Measurements from ENCODE around the gene FAM193A.
"Not testable (repeated sequence)": the region's sequence is repeated elsewhere in the genome, so short reads cannot be mapped to it uniquely, and the experiment has no call there.

Gene FAM193A

DNA sequence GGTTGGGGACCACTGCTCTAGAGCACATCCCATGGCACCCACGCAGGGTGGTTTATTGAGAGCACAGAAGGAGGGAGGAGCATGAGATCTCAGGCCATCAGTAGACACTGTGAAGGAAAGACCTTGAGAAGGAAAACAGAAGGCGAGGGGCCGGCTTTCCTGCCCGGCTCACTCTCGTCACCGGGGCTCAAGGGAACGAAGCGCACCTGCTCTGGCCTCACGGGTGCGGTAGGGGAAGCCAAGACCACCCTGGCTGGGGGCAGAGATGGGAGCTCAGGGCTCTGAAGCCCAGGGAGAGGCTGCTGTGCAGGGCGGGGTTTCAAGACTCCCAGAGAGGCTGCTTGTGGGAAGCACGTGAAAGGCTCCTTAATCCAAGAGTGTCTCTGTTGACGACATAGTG lies 113.8 kb downstream of the FAM193A start:
- no peak for DNase-seq (ENCODE audit: low read depth)

- no peak for DNase-seq (ENCODE audit: low read depth)
These were observed 115.1 kb downstream of the FAM193A start for GRCh38 chr4:2651546-2651945.

GRCh38 chr4:2651998-2652397 lies 115.6 kb downstream of the FAM193A start:
- no peak for DNase-seq (ENCODE audit: low read depth)

DNA sequence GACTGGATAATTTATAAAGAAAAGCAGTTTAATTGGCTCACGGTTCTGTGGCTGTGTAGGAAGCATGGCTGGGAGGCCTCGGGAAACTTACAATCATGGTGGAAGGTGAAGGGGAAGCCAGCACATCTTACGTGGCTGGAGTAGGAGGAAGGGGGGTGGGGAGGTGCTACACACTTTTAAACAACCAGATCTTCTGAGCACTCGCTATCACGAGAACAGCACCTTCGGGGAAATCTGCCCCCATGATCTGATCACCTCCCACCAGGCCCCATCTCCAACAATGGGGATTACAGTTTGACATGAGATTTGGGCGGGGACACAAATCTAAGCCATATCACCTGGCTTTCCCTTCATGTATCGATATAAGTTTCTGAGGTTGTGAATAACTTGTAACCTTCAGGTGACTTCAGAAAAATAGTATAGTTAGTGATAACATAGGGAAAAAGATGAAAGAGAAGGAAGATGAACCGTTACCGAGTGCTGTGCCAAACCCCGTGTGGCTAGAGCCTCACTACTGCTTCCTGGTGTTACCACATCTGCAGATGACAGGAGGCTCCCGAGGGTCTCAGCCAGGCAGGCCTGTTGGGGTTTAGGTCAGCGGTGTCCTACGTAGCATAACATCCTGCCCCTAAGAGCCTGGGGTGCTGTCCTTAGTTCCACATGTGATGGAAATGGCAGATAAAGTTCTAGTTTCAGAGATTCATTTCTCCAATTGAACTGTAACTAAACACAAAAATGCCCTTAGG lies 116.1 kb downstream of the FAM193A start:
- no peak for DNase-seq (ENCODE audit: low read depth)

DNA sequence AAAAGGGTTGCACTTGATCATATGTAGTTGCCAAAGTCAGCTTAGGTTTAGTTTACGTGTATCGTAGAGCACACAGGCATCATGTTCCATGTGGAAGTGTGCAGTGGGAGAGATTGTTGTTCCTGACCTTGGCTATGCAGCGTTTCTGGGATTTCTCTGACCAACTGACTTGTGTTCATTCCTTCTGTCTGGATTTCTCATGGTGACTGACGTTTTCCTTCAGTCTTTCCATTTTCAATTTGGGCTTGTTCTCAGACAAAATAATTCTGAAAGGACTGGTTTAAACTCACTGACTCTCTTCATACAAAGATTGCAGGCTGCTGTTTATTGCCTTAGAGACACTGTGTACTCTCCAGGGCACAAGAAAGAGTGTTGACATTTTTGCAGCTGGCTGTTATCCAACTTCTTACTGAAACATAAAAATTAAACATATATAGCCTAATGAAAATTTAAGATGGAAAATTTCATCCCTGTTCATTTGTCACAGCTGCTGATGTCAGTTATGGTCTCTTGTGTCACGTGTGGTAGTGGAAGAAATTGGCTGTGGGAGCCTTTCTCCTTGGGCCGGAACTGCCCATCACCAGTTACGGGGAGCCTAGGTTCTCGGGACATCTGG lies 124.3 kb downstream of the FAM193A start:
- DNase-seq (ENCODE audit: low read depth): no peak

DNA sequence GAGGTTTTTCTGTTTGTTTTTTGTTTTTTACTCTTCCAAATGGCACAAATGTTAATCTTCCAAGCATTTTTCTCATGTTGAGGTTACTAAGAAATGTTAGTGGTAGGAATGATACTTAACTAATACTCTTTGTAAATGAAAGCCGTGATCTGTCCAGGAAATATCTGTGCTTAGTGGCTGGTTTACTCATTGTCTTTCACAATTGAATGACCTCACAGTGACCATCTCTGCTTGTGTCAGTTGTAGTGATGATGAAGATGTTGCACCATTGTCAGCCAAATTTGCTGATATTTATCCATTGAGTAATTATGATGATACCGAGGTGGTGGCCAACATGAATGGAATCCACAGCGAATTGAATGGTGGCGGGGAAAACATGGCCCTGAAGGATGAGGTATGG lies 126.2 kb downstream of the FAM193A start:
- no peak for DNase-seq (ENCODE audit: low read depth)

DNA sequence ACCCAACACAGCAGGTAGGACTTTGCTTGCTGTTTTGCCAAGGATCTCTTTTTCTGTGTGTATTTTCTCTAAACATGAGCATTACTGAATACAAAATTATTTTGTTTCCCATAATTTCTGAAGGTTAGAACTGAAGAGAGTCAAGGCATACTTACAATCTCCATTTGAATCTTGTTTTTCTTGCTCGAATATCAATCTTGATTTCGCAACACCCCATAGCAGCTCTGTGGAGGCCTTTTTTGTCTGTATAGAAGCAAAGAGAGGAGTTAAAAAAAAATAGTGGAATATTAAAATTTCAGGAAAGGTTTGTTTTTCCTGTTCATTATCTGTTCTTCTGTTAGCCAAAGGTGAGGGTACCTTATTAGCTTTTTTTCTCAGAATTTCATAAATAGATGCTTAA lies 126.8 kb downstream of the FAM193A start:
- no peak for DNase-seq (ENCODE audit: low read depth)

DNA sequence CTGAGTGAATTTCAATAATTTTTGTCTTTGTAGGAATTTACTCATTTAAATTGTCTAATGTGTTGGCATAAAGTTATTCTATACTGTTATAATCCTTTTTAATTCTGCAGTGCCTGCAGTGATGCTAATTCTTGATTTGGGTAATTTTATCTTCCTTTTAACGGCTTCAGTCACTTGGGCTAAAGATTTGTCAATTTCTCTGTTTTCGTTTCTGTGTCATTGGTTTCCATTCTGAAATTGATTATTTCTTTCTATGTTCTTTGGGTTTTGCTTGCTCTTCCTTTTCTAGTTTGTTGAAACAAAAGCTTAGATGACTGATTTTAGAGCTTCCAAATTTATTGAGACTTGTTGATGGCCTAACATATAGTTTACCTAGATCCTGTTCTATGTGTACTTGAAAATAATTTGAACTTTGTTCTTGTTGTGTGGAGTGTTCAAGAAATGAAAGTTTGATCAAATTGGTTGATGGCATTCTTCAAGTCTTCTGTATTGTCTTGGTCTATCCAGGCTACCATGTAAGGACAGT lies 130.3 kb downstream of the FAM193A start:
- DNase-seq (ENCODE audit: low read depth): no peak

DNA sequence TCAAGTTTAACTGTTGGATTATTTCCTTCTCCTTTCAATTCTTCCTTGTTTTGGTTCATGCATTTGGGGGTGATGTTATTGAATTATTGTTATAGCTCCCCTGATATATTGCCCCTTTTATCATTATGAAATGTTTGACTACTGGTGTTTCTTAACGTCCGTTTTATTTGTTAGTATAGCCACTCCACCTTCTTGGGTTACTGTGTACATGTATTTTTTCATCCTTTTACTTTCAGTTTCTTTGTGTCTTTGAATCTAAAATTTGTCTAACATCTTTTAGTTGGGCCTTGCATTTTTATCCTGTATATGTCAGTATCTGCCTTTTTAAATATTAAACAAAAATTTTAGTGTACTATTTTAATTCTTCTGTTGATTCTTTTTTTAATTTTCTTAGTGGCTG lies 131.0 kb downstream of the FAM193A start:
- no peak for DNase-seq (ENCODE audit: low read depth)

DNA sequence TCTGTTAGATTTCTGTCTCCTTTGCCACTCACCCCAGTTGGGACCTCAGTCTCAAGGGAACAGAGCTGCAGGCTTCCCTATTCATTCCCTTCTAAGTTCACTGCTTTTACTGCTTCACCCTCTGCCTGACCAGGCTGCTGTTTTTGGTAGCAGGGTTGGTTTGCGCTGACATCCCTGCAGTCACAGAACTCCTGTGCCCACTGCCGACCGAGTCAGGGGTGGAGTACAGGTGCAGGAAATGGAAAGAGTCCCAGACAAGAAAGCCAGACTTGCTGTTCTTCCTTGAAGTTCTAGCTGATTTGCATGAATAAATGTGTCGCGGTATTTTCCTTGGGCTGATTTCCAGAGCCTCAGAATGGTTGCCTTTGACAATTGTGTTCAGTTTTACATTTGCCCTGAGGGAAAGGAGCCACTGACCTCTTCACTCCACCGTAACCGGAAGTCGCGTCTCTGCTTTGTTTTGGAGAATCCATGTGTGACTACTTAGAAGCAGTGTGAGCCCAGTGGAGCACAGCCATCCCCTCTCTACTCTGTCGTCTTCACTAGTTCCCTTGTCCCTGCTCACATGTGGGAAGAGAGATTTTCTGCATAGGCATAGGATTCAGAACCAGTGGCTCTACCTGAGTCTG lies 134.9 kb downstream of the FAM193A start:
- no peak for DNase-seq (ENCODE audit: low read depth)

- no peak for DNase-seq (ENCODE audit: low read depth)
These were observed 135.6 kb downstream of the FAM193A start for GRCh38 chr4:2672082-2672481.

DNA sequence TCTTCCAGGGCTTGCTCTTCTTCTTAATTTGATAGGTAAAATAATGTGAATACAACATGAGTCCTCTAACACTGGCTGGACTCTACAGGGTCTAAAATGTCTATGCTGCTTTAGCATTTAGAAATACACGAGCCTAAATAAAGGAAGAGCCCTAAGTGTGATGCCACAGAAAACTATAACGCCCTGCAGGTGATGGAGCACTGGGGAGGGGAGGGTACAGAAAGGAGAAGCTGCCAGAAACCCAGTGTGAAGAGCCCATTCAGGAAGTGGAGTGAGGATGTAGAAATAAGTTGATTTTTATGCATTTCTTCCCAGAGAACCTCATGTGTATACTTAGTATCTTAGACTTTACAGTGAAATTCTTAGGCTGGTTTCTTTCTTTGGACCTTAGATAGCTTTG lies 136.3 kb downstream of the FAM193A start:
- DNase-seq (ENCODE audit: low read depth): no peak

DNA sequence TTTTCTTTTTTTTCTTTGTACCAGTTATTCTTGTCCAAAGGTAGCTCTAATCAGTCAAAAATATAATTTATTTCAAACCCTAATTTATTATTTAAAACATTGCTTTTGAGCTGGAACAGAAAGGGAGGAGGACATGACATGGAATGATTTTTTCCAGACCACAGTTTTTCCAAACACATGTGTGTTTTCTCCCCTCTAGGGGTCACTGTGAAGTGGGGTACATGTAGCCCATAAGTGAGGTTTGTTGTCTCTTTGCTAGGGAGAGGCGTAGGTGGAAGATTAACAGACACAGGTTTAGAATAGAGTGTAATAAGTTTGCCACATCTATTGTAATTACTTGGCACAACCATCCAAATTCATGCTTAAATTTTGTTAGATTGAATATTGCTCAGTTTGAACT lies 136.7 kb downstream of the FAM193A start:
- DNase-seq (ENCODE audit: low read depth): no peak

DNA sequence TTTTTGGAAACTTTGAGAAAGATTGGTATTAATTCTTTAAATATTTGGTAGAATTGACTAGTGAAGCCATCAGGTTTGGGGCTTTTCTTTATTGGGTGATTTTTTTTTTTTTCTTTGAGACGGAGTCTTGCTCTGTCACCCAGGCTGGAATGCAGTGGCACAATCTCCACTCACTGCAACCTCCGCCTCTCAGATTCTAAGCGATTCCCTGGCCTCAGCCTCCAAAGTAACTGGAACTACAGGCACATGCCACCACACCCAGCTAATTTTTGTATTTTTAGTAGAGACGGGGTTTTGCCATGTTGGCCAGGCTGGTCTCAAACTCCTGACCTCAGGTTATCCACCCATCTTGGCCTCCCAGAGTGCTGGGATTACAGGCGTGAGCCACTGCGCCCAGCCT lies 143.3 kb downstream of the FAM193A start:
- not testable (repeated sequence) for DNase-seq (ENCODE audit: low read depth)

- DNase-seq (ENCODE audit: low read depth): no peak
These were observed 148.0 kb downstream of the FAM193A start for GRCh38 chr4:2684486-2684885.

DNA sequence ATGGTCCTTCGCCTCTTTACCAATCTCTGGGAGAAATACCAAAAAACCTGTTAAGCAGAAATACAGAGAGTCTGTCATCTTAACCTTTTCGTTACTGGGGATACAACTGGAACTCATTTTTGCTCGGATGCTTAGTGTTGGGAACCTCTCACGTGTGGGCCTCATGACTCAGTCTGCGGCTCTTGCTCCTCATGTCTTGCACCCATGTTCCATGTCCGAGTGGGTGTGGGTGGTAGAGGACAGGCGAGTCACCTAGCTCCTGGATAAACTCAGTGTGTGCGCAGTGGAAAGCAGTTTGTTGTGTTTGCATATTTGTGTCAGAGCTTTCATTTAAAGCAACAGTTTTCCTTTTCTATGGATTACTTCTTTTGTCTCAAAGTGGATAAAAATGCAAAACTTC lies 149.1 kb downstream of the FAM193A start:
- DNase-seq (ENCODE audit: low read depth): no peak

DNA sequence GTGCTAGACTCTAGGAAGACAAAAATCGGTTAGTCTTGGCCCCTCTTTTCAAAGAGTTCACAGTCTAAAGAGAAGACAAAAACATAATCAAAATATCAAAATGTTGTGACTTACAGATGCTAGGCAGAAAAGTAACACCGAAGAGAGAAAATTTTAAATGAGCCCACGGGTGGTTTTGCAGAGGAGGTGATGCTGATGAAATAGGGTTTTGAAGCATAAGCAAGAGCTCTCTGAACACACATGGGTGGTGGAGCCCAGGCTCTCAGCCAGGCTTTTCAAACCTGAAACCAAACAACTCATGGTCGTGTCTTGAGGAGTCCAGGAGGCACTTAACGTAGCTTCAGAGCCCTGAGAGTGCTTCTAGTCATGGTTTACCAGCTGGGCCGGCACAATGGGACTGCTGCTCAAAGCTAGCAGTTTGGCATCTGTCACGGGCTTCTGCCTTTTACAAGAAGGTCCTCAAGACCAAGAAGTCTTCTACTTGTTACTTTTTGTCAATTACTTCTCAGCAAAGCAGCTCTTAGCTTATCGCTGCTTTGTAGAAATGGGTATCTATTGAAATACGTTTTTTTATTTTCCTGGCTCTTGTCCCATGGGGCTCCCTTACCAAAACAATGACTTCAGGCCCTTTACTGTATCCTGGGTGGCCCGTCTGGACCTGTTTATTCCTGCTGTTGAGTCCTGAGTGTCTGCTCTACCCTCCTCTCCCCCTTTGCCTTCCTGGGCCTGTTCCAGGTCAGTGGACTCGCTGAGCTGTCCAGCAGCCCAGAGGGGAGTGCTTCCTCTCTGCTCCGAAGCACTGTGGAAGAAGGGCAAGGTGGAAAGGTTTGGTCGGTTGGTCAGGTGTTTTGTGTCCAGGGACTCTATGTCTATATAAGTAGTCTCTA lies 150.2 kb downstream of the FAM193A start:
- DNase-seq (ENCODE audit: low read depth): no peak

GRCh38 chr4:2688281-2688680 lies 151.8 kb downstream of the FAM193A start:
- no peak for DNase-seq (ENCODE audit: low read depth)

- DNase-seq (ENCODE audit: low read depth): no peak
These were observed 152.2 kb downstream of the FAM193A start for GRCh38 chr4:2688697-2689096.

DNA sequence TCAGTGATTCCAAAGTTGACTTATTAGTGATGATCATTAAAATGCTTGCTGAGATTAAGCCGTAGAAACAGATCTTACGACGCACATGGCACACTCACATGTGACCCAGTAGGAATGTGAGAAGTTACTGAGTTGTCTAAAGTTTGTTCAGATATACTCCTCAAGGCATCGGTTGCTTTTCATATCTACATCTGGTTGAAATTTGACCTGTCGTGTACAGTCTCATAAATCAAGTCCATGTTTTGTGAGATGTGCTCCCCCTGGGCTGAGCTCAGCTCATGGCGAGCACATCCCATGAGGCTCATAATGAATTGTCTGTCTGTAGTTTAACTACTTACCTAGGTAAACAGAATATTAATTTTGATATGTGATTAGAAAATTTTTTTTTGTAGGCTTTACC lies 152.7 kb downstream of the FAM193A start:
- DNase-seq (ENCODE audit: low read depth): no peak

- no peak for DNase-seq (ENCODE audit: low read depth)
These were observed 153.6 kb downstream of the FAM193A start for GRCh38 chr4:2689825-2690700.
